HEK293 (cell line): ENCODE data around the gene SMIM38.

Experiments used
- ZNF350 ChIP-seq: fragments of 450-650 bp; formaldehyde crosslinking; IDR thresholded peaks from 2 replicates; pipeline ENCODE4 v1.5.0; 2017; ENCODE audit warnings: missing biosample characterization, mild to moderate bottlenecking, missing genetic modification characterization
- TF ChIP-seq, protein P1 (sequence below): fragments of 450-650 bp; formaldehyde crosslinking; IDR thresholded peaks from 2 replicates; pipeline ENCODE4 v1.5.1; 2016; ENCODE audit warnings: missing biosample characterization, missing genetic modification characterization

DNA sequence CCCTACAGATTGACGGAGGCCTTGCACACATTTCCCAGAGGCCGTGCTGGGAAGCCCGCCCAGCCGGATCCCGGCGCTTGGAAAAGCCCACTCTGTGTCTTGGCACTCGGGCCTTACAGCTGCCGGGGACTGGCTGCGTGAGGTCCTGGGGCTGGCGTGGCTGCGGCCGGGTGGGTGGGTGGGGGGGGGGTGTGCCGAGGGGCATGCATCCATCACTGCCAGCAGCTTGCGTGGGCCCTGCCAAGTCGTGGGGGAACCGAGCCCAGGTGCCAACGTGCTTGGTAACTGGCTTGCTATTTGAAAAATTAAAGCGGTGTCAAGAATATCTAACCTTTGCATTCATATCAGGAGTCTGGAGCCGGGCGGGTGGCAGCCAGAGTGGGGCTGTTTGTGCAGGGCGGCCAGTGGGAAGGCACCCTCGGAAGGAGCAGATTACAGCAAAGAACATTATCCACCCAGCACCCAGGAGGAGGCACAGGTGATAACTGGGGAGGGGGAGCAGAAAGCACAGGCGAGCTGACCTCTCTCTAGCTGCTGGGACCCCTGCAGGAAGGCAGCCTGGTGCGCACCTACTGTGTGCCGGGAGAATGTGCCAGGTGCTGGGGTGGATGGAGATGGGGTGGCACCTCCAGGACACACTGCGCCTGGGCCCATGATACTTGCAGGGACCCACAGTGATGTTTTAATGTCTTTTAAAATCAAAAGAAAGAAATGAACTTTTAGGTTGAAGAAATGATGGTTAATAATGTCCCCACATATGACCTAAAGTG lies 28.5 kb upstream of the SMIM38 start:
- TF ChIP-seq, protein P1, sequence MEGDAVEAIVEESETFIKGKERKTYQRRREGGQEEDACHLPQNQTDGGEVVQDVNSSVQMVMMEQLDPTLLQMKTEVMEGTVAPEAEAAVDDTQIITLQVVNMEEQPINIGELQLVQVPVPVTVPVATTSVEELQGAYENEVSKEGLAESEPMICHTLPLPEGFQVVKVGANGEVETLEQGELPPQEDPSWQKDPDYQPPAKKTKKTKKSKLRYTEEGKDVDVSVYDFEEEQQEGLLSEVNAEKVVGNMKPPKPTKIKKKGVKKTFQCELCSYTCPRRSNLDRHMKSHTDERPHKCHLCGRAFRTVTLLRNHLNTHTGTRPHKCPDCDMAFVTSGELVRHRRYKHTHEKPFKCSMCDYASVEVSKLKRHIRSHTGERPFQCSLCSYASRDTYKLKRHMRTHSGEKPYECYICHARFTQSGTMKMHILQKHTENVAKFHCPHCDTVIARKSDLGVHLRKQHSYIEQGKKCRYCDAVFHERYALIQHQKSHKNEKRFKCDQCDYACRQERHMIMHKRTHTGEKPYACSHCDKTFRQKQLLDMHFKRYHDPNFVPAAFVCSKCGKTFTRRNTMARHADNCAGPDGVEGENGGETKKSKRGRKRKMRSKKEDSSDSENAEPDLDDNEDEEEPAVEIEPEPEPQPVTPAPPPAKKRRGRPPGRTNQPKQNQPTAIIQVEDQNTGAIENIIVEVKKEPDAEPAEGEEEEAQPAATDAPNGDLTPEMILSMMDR (tag by site-specific recombination) = no peak
- no peak for TF ChIP-seq ZNF350
